Measurements from ENCODE around the gene SLX9. TPM values are rescaled to one million over a fixed set of nuclear protein-coding genes. Genes with fewer than 3 reads are reported as not detected.

SLX9 gene
- total RNA-seq, 1 experiment from 2014 or later: 77.2 TPM

DNA sequence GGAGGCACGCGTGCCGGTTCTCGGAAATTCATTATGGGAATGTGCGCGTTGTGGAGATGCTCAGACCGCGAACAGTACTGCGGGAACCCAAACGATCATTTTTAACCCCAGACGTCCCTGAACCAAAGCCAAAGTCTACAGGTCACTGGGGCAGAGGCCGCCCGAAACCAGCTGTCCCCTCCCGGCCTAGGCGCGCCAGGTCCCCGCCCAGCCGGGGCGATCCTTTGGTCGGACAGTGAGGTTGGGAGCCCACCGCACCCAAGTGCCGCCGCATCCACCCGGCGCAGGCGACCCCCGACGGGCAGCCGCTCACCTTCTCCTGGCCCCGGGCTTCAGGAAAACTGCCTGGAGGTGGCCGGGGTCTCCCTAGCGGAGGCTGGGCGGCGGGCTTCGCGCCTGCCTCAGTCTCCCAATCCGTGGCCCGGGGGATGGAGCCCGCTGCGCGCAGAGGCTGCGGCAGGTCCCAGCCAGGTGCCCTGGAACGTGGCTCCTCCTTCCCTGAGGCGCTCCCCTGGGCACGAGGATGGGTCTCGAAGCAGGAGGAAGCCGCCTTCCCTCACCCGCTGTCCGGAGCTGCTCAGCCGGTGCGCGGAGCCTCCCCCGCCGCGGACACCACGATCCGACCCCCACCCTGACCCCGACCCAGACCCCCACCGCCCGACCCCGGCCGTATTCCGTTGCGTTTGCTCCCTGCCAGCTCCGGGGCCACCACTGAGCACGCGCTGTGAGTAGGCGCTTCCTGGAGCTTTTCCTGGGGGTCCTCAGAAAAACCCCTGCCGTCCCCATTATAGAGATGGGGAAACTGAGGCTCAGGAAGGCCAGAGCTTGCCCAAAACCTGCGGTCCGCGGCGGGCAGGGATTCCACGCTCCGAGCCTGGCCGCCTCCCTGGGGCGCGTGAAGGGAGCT is 8.1 kb upstream of the SLX9 start:
- peak overlapping the region; percentile 67 for H3K4me3 Mint-ChIP-seq
- H3K27me3 Mint-ChIP-seq (ENCODE audit: low read depth): peaks cover 72% of the 10 kb centered on the region
- no peak for TF ChIP-seq ZNF138 (CRISPR knock-in tag; conservative IDR thresholded peaks at IDR 0.05)
- TF ChIP-seq, protein P1, sequence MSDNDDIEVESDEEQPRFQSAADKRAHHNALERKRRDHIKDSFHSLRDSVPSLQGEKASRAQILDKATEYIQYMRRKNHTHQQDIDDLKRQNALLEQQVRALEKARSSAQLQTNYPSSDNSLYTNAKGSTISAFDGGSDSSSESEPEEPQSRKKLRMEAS (CRISPR knock-in tag; IDR thresholded peaks at IDR 0.05): 0 out of 2 replicates have a peak, but pooled peaks have one; percentile 24
- no peak for TF ChIP-seq GRHL2 (CRISPR knock-in tag; IDR thresholded peaks at IDR 0.05; ENCODE audit: insufficient replicate concordance, severe bottlenecking)
- TF ChIP-seq TEAD4 (CRISPR knock-in tag; IDR thresholded peaks at IDR 0.05): 0 out of 2 replicates have a peak, but pooled peaks have one; percentile 20
- TF ChIP-seq, protein P2, sequence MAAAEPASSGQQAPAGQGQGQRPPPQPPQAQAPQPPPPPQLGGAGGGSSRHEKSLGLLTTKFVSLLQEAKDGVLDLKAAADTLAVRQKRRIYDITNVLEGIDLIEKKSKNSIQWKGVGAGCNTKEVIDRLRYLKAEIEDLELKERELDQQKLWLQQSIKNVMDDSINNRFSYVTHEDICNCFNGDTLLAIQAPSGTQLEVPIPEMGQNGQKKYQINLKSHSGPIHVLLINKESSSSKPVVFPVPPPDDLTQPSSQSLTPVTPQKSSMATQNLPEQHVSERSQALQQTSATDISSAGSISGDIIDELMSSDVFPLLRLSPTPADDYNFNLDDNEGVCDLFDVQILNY (CRISPR knock-in tag; IDR thresholded peaks at IDR 0.05): peak; percentile 40; the same call in 1 of the 2 replicates
- TF ChIP-seq, protein P3, sequence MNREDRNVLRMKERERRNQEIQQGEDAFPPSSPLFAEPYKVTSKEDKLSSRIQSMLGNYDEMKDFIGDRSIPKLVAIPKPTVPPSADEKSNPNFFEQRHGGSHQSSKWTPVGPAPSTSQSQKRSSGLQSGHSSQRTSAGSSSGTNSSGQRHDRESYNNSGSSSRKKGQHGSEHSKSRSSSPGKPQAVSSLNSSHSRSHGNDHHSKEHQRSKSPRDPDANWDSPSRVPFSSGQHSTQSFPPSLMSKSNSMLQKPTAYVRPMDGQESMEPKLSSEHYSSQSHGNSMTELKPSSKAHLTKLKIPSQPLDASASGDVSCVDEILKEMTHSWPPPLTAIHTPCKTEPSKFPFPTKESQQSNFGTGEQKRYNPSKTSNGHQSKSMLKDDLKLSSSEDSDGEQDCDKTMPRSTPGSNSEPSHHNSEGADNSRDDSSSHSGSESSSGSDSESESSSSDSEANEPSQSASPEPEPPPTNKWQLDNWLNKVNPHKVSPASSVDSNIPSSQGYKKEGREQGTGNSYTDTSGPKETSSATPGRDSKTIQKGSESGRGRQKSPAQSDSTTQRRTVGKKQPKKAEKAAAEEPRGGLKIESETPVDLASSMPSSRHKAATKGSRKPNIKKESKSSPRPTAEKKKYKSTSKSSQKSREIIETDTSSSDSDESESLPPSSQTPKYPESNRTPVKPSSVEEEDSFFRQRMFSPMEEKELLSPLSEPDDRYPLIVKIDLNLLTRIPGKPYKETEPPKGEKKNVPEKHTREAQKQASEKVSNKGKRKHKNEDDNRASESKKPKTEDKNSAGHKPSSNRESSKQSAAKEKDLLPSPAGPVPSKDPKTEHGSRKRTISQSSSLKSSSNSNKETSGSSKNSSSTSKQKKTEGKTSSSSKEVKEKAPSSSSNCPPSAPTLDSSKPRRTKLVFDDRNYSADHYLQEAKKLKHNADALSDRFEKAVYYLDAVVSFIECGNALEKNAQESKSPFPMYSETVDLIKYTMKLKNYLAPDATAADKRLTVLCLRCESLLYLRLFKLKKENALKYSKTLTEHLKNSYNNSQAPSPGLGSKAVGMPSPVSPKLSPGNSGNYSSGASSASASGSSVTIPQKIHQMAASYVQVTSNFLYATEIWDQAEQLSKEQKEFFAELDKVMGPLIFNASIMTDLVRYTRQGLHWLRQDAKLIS (CRISPR knock-in tag; IDR thresholded peaks at IDR 0.05; ENCODE audit: borderline replicate concordance): no peak
- TF ChIP-seq NFYB (CRISPR knock-in tag; conservative IDR thresholded peaks at IDR 0.05; ENCODE audit: low read depth): no peak
- TF ChIP-seq, protein P4, sequence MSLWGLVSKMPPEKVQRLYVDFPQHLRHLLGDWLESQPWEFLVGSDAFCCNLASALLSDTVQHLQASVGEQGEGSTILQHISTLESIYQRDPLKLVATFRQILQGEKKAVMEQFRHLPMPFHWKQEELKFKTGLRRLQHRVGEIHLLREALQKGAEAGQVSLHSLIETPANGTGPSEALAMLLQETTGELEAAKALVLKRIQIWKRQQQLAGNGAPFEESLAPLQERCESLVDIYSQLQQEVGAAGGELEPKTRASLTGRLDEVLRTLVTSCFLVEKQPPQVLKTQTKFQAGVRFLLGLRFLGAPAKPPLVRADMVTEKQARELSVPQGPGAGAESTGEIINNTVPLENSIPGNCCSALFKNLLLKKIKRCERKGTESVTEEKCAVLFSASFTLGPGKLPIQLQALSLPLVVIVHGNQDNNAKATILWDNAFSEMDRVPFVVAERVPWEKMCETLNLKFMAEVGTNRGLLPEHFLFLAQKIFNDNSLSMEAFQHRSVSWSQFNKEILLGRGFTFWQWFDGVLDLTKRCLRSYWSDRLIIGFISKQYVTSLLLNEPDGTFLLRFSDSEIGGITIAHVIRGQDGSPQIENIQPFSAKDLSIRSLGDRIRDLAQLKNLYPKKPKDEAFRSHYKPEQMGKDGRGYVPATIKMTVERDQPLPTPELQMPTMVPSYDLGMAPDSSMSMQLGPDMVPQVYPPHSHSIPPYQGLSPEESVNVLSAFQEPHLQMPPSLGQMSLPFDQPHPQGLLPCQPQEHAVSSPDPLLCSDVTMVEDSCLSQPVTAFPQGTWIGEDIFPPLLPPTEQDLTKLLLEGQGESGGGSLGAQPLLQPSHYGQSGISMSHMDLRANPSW (CRISPR knock-in tag; conservative IDR thresholded peaks at IDR 0.05; ENCODE audit: low read depth): no peak
- TF ChIP-seq TP53 (CRISPR knock-in tag; IDR thresholded peaks at IDR 0.05): peak; percentile 48; the same call in 1 of the 2 replicates
- TF ChIP-seq, protein P5, sequence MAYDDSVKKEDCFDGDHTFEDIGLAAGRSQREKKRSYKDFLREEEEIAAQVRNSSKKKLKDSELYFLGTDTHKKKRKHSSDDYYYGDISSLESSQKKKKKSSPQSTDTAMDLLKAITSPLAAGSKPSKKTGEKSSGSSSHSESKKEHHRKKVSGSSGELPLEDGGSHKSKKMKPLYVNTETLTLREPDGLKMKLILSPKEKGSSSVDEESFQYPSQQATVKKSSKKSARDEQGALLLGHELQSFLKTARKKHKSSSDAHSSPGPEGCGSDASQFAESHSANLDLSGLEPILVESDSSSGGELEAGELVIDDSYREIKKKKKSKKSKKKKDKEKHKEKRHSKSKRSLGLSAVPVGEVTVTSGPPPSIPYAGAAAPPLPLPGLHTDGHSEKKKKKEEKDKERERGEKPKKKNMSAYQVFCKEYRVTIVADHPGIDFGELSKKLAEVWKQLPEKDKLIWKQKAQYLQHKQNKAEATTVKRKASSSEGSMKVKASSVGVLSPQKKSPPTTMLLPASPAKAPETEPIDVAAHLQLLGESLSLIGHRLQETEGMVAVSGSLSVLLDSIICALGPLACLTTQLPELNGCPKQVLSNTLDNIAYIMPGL (CRISPR knock-in tag; IDR thresholded peaks at IDR 0.05): peak; percentile 66
- TF ChIP-seq, protein P6, sequence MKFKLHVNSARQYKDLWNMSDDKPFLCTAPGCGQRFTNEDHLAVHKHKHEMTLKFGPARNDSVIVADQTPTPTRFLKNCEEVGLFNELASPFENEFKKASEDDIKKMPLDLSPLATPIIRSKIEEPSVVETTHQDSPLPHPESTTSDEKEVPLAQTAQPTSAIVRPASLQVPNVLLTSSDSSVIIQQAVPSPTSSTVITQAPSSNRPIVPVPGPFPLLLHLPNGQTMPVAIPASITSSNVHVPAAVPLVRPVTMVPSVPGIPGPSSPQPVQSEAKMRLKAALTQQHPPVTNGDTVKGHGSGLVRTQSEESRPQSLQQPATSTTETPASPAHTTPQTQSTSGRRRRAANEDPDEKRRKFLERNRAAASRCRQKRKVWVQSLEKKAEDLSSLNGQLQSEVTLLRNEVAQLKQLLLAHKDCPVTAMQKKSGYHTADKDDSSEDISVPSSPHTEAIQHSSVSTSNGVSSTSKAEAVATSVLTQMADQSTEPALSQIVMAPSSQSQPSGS (CRISPR knock-in tag; IDR thresholded peaks at IDR 0.05; ENCODE audit: borderline replicate concordance, low read depth): no peak
- no peak for TF ChIP-seq ZNF416 (CRISPR knock-in tag; IDR thresholded peaks at IDR 0.05)
- no peak for DNase-seq (ENCODE audit: low spot score)
- peaks cover 37% of the 10 kb centered on the region for H3K4me1 Mint-ChIP-seq
- CTCF ChIA-PET: interaction anchor here (0.6 to 2.3 kb wide), 17 partner anchors 18 to 438 kb away, joined by 3 to 10 read pairs (median 5); partner anchors contain the start of genes POFUT2, SUMO3 and TSPEAR
- POLR2A ChIA-PET: no interaction called here
- H3K27ac Mint-ChIP-seq: no peak overlapping the region
- H3K9me3 Mint-ChIP-seq: no peaks in the 10 kb centered on the region
- peak; percentile 9 for ATAC-seq
- H3K36me3 Mint-ChIP-seq: no peaks in the 10 kb centered on the region
